HG02981 (cell line): Measurements from ENCODE around the gene PIK3C2B.

ENCODE experiments used
- ATAC-seq: cut with Tn5 transposase; IDR thresholded peaks from one replicate; pipeline ENCODE4 v1.9.1; 2021; ENCODE audit warnings: mild to moderate bottlenecking, moderate library complexity; ENCODE audit not compliant: unreplicated experiment

Gene PIK3C2B

GRCh38 chr1:204445860-204446412, 48.7 kb downstream of the PIK3C2B start:
- no peak for ATAC-seq
